GM12874 (cell line): ENCODE measurements around the gene C9orf78.

Source experiments
- TF ChIP-seq, protein P1 (sequence below): IDR thresholded peaks from 2 replicates; pipeline ENCODE4 v1.5.1; 2011; ENCODE audit warnings: low read depth, mild to moderate bottlenecking, control low read depth, low read length, moderate library complexity; ENCODE audit not compliant: insufficient read depth

C9orf78 gene

DNA sequence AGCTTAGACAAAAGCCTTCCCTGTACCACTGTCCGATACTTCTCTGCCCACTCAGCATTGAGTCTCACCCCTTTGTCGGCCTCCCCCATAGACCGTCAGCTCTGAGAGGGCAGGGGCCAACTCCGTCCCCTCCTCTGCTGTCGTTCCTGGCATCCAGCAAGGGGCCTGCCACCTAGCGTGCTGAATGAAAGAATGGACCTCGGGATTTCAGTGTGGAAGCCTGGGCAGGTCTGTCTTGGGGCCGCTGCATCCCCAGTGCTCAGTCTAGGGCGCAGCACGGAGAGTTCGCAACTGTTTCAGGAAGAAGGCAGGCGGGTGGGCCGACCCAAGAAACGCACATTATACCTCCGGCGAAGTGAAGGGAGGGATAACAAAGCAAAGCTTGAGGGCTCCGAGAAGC is 33.6 kb downstream of the C9orf78 start:
- TF ChIP-seq, protein P1, sequence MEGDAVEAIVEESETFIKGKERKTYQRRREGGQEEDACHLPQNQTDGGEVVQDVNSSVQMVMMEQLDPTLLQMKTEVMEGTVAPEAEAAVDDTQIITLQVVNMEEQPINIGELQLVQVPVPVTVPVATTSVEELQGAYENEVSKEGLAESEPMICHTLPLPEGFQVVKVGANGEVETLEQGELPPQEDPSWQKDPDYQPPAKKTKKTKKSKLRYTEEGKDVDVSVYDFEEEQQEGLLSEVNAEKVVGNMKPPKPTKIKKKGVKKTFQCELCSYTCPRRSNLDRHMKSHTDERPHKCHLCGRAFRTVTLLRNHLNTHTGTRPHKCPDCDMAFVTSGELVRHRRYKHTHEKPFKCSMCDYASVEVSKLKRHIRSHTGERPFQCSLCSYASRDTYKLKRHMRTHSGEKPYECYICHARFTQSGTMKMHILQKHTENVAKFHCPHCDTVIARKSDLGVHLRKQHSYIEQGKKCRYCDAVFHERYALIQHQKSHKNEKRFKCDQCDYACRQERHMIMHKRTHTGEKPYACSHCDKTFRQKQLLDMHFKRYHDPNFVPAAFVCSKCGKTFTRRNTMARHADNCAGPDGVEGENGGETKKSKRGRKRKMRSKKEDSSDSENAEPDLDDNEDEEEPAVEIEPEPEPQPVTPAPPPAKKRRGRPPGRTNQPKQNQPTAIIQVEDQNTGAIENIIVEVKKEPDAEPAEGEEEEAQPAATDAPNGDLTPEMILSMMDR, result no peak

DNA sequence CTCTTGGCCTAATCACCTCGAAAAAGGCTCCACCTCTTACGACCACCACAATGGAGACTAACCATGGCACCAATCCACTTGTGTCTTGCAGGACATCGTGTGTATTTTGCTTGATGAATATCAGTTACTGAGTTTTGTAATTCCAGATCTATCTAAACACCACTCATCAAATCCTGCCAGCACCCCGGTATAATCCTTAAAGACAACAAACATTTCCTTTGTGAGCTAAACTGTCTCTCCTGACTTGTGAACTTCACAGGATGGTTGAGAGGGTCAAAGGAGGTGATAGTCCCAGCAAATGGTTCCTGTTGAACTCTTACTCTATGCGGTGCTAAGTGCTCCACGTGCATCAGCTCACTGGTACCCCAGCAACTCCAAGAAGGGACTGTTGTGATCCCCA is 36.1 kb downstream of the C9orf78 start:
- TF ChIP-seq, protein P1, result no peak

DNA sequence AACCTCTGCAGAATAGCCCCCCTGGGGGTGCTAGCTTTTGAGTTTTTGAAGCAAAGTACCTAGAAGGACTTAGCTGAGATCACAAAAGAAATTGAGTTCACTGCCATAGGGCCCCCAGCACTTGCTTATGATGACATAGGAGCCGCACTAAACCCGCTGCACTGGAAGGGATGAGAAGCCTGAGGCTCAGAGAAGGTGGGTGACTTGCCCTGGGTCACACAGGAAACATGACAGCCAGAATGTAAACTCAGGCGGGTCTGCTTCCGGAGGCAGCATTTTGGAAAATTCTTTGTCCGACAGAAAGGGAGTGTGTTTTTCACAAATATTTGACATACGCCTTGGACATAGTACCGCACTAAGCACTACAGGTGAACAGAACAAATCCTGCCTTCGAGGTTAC is 40.5 kb downstream of the C9orf78 start:
- TF ChIP-seq, protein P1, result no peak

DNA sequence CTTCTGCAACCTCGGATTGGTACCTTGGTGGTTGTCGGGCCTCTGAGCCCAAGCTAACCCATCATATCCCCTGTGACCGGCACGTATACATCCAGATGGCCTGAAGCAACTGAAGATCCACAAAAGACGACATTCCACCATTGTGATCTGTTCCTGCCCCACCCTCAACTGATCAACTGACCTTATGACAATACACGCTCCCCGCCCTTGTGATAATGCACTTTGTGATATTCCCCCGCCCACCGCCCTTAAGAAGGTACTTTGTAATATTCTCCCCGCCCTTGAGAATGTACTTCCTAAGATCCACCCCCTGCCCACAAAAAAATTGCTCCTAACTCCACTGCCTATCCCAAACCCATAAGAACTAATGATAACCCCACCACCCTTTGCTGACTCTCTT is 48.6 kb downstream of the C9orf78 start:
- TF ChIP-seq, protein P1, result no peak

DNA sequence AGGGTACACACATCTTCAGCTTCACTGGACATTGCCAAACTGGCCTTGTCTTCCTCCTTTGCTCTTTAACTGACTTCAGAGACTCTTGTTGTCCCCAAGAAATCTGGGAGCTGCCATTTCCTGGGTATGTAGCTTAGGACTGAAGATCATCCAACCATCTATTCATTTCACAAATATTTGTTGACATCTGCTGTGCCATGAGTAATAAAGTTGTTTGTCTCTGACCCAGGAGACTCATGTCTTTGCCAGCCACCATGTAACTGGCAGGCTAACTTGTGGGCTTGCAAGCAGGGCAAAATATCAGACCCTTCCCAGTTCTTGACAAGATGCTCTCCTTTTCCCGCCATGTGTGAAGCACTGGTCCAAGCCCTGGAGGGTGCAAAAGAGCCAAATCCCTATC is 49.2 kb downstream of the C9orf78 start:
- TF ChIP-seq, protein P1, result no peak

DNA sequence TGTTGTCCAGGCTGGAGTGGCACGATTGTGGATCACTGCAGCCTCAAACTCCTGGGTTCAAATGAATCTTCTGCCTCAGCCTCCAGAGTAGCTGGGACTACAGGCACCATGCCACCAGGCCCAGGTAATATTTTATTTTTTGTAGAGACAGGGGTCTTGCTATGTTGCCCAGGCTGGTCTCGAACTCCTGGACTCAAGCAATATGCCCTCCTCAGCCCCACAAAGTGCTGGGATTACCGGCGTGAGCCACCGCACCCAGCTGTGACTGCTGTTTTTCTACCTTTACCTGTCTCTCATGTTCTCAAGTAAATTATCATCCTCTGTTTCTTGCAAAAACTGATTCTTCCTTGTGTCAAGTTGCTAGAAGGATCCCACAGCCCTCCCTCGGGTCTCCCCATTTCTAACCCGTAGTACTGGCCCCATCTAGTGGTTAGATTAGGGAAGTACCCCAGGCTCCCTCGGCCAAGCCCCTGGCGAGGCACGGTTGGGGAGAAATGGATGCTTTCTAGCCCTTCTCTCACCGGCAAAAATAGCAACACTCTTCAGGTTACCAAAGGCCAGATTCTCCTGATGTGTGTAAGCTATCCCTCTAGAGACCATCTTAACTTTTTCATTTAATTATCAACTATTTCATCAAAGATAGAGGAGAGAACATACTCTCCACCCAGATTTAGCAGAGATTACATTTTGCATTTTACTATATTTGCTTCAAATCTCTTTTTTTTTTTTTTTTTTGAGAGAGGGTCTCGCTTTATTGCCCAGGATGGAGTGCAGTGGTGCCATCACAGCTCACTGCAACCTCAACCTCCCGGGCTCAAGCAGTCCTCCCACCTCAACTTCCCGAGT is 51.3 kb downstream of the C9orf78 start:
- TF ChIP-seq, protein P1, result peak; percentile 86

DNA sequence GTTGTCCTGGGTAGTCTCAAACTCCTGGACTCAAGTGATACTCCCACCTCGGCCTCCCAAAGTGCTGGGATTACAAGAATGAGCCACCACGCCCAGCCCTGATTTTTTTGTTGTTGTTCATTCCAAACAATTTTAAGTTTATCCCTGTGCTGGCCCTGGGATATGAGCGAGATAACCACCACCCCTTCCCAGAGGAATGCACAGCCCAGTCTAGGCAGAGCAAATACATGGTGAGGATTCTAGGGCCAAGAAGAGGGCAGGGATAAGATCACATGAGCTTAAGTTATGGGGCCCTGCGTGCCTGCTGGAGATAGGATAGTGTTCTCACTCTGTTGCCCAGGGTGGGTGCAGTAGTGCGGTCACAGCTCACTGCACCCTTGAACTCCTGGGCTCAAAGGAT is 53.1 kb downstream of the C9orf78 start:
- TF ChIP-seq, protein P1, result no peak

DNA sequence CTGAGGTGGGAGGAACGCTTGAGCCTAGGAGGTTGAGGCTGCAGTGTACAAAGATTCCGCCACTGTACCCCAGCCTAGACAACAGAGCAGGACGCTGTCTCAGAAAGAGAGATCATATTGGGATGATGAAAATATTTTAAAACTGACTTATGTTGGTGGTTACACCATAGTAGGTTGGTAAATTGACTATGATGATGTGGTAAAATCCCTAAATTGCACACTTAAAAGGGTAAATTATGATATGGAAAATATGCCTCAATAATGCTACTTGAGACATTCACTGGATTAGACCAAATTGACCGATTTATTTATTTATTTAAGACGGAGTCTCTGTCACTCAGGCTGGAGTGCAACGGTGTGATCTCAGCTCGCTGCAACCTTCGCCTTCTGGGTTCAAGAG is 53.9 kb downstream of the C9orf78 start:
- TF ChIP-seq, protein P1, result no peak
